Parathyroid adenoma (tissue), 2 donors: ENCODE data around the gene VWA1.
"Not testable (repeated sequence)": the region's sequence is repeated elsewhere in the genome, so short reads cannot be mapped to it uniquely, and the experiment has no call there.

Experiments
- H2AFZ ChIP-seq: fragments of 300-600 bp; sonication (generic); one replicate; pipeline ENCODE4 v1.7.0; 2017; ENCODE audit warnings: antibody characterized with exemption, mild to moderate bottlenecking
- H3K27ac ChIP-seq: fragments of 300-600 bp; sonication (generic); one replicate; pipeline ENCODE4 v1.7.0; 2017
- H3K27me3 ChIP-seq: fragments of 300-600 bp; sonication (generic); one replicate; pipeline ENCODE4 v1.7.0; 2017; ENCODE audit warnings: low read length; ENCODE audit not compliant: control insufficient read depth, insufficient read depth
- H3K36me3 ChIP-seq: fragments of 300-600 bp; sonication (generic); one replicate; pipeline ENCODE4 v1.7.0; 2017; ENCODE audit warnings: low read length; ENCODE audit not compliant: control insufficient read depth, insufficient read depth
- H3K4me1 ChIP-seq: fragments of 300-600 bp; sonication (generic); one replicate; pipeline ENCODE4 v1.7.0; 2017; ENCODE audit warnings: control low read depth
- H3K4me2 ChIP-seq: fragments of 300-600 bp; sonication (generic); one replicate; pipeline ENCODE4 v1.7.0; 2017; ENCODE audit warnings: low read length
- H3K4me3 ChIP-seq: fragments of 300-600 bp; sonication (generic); one replicate; pipeline ENCODE4 v1.7.0; 2017; ENCODE audit warnings: low read depth, low read length
- H3K79me2 ChIP-seq: fragments of 300-600 bp; sonication (generic); one replicate; pipeline ENCODE4 v1.7.0; 2017; ENCODE audit warnings: control low read depth
- H3K9ac ChIP-seq: fragments of 300-600 bp; sonication (generic); one replicate; pipeline ENCODE4 v1.7.0; 2017; ENCODE audit warnings: mild to moderate bottlenecking
- H3K9me3 ChIP-seq: fragments of 300-600 bp; sonication (generic); one replicate; pipeline ENCODE4 v1.7.0; 2017; ENCODE audit warnings: low read length; ENCODE audit not compliant: control insufficient read depth
- CTCF ChIP-seq: fragments of 300-600 bp; sonication (generic); IDR thresholded peaks from one replicate; pipeline ENCODE4 v1.7.0; 2017; ENCODE audit warnings: antibody characterized with exemption, mild to moderate bottlenecking
- donor health status: primary hyperparathyroidism.

The VWA1 gene

GRCh38 chr1:1451696-1452364 lies 16.3 kb downstream of the VWA1 start:
- H3K4me1 ChIP-seq = no peaks in the 10 kb centered on the region
- no peak overlapping the region for H3K27ac ChIP-seq
- TF ChIP-seq CTCF = no peak
- no peaks in the 10 kb centered on the region for H3K27me3 ChIP-seq
- H3K4me2 ChIP-seq = no peak overlapping the region
- H3K4me3 ChIP-seq = no peak overlapping the region
- H3K79me2 ChIP-seq = no peaks in the 10 kb centered on the region
- H2AFZ ChIP-seq = no peak overlapping the region
- no peaks in the 10 kb centered on the region for H3K36me3 ChIP-seq
- H3K9me3 ChIP-seq = no peaks in the 10 kb centered on the region
- no peak overlapping the region for H3K9ac ChIP-seq

DNA sequence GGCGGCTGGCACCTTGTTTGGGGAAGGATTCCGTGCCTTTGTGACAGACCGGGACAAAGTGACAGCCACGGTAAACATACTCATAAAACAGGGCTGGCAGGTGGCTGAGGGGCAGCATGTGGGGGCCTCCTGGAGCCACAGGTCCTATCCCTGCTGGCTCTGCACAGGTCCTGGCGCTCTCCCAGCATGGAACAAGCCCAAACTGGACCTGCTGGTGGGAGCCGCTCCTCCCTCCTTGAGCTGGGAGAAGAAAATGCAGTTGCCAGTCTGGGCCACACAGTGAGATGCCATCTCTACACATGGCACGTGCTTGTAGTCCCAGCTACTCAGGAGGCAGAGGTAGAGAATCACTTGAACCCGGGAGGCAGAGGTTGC lies 16.9 kb downstream of the VWA1 start:
- not testable (repeated sequence) for H3K4me1 ChIP-seq, H3K27ac ChIP-seq, H3K27me3 ChIP-seq, H3K9ac ChIP-seq, H3K9me3 ChIP-seq, H2AFZ ChIP-seq, H3K36me3 ChIP-seq, H3K4me3 ChIP-seq, H3K79me2 ChIP-seq, H3K4me2 ChIP-seq

DNA sequence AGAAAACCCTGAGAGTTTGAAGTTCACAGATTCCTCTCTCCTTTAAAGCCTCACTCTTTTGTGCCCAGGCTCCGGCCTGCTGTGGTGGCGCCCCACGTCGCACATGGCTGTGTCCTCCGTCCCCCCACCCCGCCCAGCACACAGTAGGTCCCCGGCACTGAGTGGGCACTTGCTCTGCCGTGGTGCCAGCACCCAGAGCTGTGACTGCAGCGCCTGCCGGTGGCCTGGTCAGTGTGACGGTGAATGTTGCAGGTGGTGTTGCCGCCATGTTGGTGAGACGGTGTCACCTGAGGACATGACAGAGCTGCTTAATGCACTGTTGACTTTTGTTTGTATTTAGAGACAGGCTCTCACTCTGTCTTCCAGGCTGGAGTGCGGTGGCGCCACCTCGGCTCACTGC lies 17.4 kb downstream of the VWA1 start:
- TF ChIP-seq CTCF = no peak
- Histone ChIP-seq H2AFZ (no peak overlapping the region), H3K4me1 (no peaks in the 10 kb centered on the region), H3K36me3 (no peaks in the 10 kb centered on the region), H3K9me3 (no peaks in the 10 kb centered on the region), H3K4me2 (no peak overlapping the region), H3K27me3 (no peaks in the 10 kb centered on the region), H3K9ac (no peak overlapping the region), H3K27ac (no peak overlapping the region), H3K4me3 (no peak overlapping the region), H3K79me2 (no peaks in the 10 kb centered on the region)

DNA sequence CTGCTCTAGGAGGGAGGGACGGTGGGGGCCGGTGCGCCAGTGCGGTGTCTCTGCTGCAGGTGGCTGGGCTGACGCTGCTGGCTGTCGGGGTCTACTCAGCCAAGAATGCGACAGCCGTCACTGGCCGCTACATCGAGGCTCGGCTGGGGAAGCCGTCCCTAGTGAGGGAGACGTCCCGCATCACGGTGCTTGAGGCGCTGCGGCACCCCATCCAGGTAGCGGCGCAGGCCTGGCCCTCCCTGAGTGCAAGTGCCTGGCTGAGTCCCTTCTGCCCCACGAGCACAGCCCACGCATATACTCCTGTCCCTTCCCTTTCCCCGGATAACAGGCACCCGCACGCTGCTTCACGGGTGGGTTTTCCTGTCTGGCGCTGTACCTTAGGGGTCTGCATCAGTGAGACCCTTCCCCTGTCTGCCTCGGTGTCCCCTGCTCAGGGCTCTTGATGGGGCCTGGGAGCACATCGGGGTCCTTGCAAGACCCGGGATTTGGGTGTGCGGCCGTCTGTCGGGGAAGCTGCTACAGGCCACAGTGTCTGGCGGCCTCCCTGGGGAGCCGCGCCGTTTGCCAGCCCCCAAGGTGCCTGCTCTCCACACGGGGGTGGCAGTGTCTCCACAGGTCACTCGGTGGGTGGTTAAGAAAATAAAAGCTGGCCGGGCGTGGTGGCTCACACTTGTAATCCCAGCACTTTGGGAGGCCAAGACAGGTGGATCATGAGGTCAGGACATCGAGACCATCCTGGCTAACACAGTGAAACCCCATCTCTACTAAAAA lies 19.0 kb downstream of the VWA1 start:
- not testable (repeated sequence) for H3K79me2 ChIP-seq, H3K27me3 ChIP-seq, H3K27ac ChIP-seq, H3K4me2 ChIP-seq, H3K9me3 ChIP-seq, H2AFZ ChIP-seq, H3K4me1 ChIP-seq, H3K4me3 ChIP-seq, H3K9ac ChIP-seq, H3K36me3 ChIP-seq

DNA sequence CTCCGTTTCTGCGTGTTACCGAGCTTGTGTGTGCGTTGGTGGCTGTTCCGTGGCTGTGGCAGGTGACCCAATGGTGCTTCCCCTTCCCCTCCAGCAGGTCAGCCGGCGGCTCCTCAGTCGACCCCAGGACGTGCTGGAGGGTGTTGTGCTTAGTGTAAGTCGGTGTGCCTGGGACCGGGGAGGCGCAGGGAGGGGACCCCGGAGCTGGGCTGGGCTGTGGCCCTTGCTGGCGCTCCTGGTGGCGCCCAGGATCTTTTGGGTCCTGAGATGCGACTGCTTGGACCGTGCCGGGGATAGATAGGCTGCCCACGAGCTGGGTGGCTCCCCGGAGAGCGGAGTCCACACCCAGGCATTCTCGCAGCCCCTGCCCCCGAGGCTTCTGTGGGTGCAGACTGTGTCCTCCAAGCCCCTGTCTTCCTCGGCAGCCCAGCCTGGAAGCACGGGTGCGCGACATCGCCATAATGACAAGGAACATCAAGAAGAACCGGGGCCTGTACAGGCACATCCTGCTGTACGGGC lies 19.9 kb downstream of the VWA1 start:
- Histone ChIP-seq H3K4me2 (no peak overlapping the region), H3K79me2 (no peaks in the 10 kb centered on the region), H2AFZ (no peak overlapping the region), H3K4me1 (no peaks in the 10 kb centered on the region), H3K9ac (no peak overlapping the region), H3K27ac (no peak overlapping the region), H3K9me3 (no peaks in the 10 kb centered on the region), H3K4me3 (no peak overlapping the region), H3K36me3 (no peaks in the 10 kb centered on the region), H3K27me3 (no peaks in the 10 kb centered on the region)
- TF ChIP-seq CTCF = no peak

- H2AFZ ChIP-seq, H3K4me3 ChIP-seq, H3K4me2 ChIP-seq, H3K27ac ChIP-seq, H3K9me3 ChIP-seq, H3K79me2 ChIP-seq, H3K9ac ChIP-seq, H3K27me3 ChIP-seq, H3K4me1 ChIP-seq, H3K36me3 ChIP-seq: not testable (repeated sequence)
These were observed 20.4 kb downstream of the VWA1 start for GRCh38 chr1:1455934-1456333.

DNA sequence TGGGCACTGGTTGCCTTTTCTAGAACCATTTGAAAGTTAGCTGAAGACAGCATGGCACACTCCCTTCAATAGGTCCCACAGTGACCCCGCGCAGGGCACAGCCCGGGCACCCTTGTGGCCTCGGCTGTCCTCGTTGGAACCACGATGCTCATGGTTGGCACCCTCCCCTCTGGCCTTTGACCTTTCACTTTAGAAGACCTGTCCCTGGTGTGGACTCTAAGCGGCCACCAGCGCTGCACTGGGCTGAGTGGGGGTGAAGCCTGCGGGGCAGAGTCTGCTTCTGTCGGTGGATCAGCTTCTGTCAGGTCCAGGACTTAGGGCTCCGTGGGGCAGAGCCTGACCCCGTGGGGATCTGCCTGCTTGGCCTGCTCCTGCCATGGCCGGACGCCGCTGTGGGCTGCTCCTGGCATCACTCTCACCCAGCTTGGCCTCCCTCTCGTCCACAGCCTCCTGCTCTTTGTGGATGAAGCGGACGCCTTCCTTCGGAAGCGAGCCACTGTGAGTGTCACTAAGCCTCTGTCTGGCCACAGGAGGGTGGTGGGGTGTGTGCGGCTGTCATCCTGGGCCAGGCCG lies 21.3 kb downstream of the VWA1 start:
- not testable (repeated sequence) for H3K4me2 ChIP-seq, H2AFZ ChIP-seq, H3K36me3 ChIP-seq, H3K79me2 ChIP-seq, H3K9ac ChIP-seq, H3K4me3 ChIP-seq, H3K4me1 ChIP-seq, H3K27ac ChIP-seq, H3K9me3 ChIP-seq, H3K27me3 ChIP-seq

- not testable (repeated sequence) for H3K27ac ChIP-seq, H3K9ac ChIP-seq, H3K79me2 ChIP-seq, H3K4me1 ChIP-seq, H3K36me3 ChIP-seq, H3K4me2 ChIP-seq, H3K9me3 ChIP-seq, H3K4me3 ChIP-seq, H3K27me3 ChIP-seq, H2AFZ ChIP-seq
These were observed 23.7 kb downstream of the VWA1 start for GRCh38 chr1:1459156-1459555.
